Peyer's patch (tissue), 4 donors: ENCODE data around the gene MGAT2. TPM values are rescaled to one million over a fixed set of nuclear protein-coding genes. Genes with fewer than 3 reads are reported as not detected.
A peak's percentile ranks its signal among the peaks of the same experiment; 100 is the strongest.

Source experiments
- DNase-seq, 3 donors: peaks; one replicate each; pipeline ENCODE4 v3.0.0-alpha.2; 2017 to 2019
- H3K27ac ChIP-seq, 4 donors: fragments of 200-600 bp; sonication (generic); one replicate each; pipeline ENCODE4 v1.5.1; 2016 to 2019
- H3K27me3 ChIP-seq, 2 donors: fragments of 200-600 bp; sonication (generic); one replicate each; pipeline ENCODE4 v1.5.1; 2019
- H3K36me3 ChIP-seq, 3 donors: fragments of 200-600 bp; sonication (generic); one replicate each; pipeline ENCODE4 v1.5.1; 2016 to 2019
- H3K4me1 ChIP-seq, 4 donors: fragments of 200-600 bp; sonication (generic); one replicate each; pipeline ENCODE4 v1.5.1; 2016 to 2019
- H3K4me3 ChIP-seq, 4 donors: fragments of 200-600 bp; sonication (generic); 1 replicate in 3 of 4; 2 replicates in 1 of 4; pipeline ENCODE4 v1.5.1; 2016 to 2019; ENCODE audit warnings: mild to moderate bottlenecking in 1 of 4
- H3K9me3 ChIP-seq, 4 donors: fragments of 200-600 bp; sonication (generic); one replicate each; pipeline ENCODE4 v1.5.1; 2016 to 2019; ENCODE audit warnings: mild to moderate bottlenecking in 1 of 4
- CTCF ChIP-seq, 6 experiments: fragments of 450-650 bp in 4 of 6; fragments of 200-600 bp in 2 of 6; sonication (generic) in 1 of 6; IDR thresholded peaks; one replicate each; pipeline ENCODE4 v1.5.1; 2017 to 2019; ENCODE audit warnings: antibody characterized with exemption in 6 of 6, mild to moderate bottlenecking in 3 of 6, moderate library complexity in 1 of 6
- POLR2A ChIP-seq, 2 donors: fragments of 450-650 bp; IDR thresholded peaks; one replicate each; pipeline ENCODE4 v1.5.1; 2017; ENCODE audit warnings: antibody characterized with exemption in 2 of 2, mild to moderate bottlenecking in 2 of 2, moderate library complexity in 2 of 2
- total RNA-seq, 4 donors: library from RNA; depleted of rRNA; stranded (reverse); fragments of >200 nt; gene quantifications; one replicate each; pipeline ENCODE4 v1.1.0, GENCODE V29; 2016

Gene MGAT2
- 10 to 100 TPM; 12.4 to 76.4 (median 39.6) TPM for total RNA-seq

DNA sequence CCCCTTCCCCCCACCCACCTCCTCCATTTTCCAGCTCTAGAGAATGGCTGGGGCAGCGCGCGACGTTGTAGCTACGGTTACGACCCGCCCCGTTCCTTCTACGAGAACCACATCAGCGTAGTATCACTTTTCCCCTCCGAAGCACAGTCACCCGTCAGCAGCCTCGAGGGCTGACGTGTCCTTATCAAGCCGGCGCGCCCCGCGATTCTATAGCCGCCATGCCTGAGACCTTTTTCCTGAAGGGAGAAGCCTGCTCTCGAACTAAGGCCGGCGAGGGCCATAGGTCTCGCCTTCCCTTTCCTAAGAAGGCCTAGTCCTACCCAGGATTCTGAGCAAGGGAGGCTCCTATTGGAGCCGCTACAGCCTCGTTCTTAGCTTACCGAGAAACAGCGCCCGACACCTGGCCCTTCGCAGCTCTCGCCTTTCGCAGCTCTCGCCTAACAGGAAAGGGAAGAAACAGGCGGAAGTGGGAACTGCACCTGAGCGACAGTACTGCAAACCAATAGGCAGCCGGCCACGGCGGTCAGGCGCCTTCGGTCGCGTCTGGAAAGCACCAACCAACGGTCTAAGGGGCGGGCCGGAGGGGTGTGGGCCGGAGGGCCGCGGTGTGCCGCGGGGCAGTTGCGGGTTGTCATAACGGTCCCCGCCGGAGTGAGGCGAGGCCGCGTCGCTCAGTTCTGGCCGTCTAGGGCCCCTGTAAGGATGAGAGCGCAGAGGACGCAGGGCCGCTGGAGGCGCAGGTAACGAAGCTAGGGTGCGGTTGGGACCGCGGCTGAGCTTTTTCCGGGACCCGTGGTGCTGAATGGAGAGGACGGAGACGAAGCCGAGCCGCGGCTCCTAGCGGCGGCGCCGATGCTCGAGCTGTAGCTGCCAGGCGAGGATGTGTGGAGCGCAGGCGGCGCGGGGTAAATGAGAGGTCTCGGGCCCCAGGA, at the start of gene MGAT2, which contains the start of gene RPL36AL:
Gene MGAT2 (plus strand): TSS at position 618 of the 932 bp plus-strand sequence. CDS start 470 bp downstream, outside the sequence.
Gene RPL36AL (minus strand): TSS at position 445 of the 932 bp plus-strand sequence. CDS start 1,522 bp downstream, outside the sequence.
- Histone ChIP-seq H3K27me3 (no peaks in the 10 kb centered on the region), H3K36me3 (peaks cover 0 to 19% (median 0%) of the 10 kb centered on the region in 3 donors), H3K4me3 (peak within 1 kb of the TSS; percentile 79 to 95 (median 87)), H3K9me3 (no peaks in the 10 kb centered on the region), H3K27ac (peak within 1 kb of the TSS; percentile 94 to 98 (median 96)), H3K4me1 (peaks cover 0 to 48% (median 14%) of the 10 kb centered on the region in 4 donors)
- TF ChIP-seq POLR2A (IDR thresholded peaks at IDR 0.05) (peak; percentile 96 to 99), CTCF (IDR thresholded peaks at IDR 0.05) (peak in 5 of 6 experiments; percentile 15 to 58 (median 22))
- DNase-seq, result peak; percentile 95 to 99 (median 99)

GRCh38 chr14:49574038-49574437, 46.6 kb upstream of the MGAT2 start:
- no peak overlapping the region for H3K4me3 ChIP-seq

DNA sequence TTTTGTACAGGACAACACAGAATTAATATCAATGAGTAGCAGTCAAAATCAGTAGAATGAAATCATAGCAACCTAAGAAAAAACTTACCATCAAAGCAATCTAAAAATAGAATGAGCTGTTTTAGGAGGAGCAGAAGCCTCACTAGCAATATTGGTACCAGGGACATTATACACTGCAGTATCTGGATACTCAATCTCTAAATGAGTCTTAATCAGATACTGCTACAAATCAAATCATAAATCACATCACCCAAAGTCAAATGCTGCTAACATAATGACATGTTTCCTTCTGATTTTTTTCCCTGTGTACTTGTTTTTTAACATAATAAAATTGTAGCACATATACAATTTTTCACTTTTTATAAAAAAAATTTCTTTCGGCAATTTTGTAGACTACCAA, 42.5 kb upstream of the MGAT2 start:
- H3K4me3 ChIP-seq, result no peak overlapping the region
- no peak overlapping the region for H3K27ac ChIP-seq
- no peak for DNase-seq
- H3K4me1 ChIP-seq, result no peaks in the 10 kb centered on the region
- no peak for TF ChIP-seq CTCF (IDR thresholded peaks at IDR 0.05)
- TF ChIP-seq POLR2A (IDR thresholded peaks at IDR 0.05), result no peak
- H3K9me3 ChIP-seq, result no peaks in the 10 kb centered on the region
- no peaks in the 10 kb centered on the region for H3K27me3 ChIP-seq
- H3K36me3 ChIP-seq, result peaks cover 0 to 30% (median 0%) of the 10 kb centered on the region in 3 donors

More at GRCh38 chr14:49574038-49574437, 46.6 kb upstream of the MGAT2 start:
- no peak for DNase-seq
- no peak for TF ChIP-seq CTCF (IDR thresholded peaks at IDR 0.05)
- no peak for TF ChIP-seq POLR2A (IDR thresholded peaks at IDR 0.05)
- Histone ChIP-seq H3K4me1 (no peaks in the 10 kb centered on the region), H3K27ac (no peak overlapping the region), H3K27me3 (no peaks in the 10 kb centered on the region), H3K9me3 (no peaks in the 10 kb centered on the region), H3K36me3 (peaks cover 0 to 15% (median 0%) of the 10 kb centered on the region in 3 donors)

DNA sequence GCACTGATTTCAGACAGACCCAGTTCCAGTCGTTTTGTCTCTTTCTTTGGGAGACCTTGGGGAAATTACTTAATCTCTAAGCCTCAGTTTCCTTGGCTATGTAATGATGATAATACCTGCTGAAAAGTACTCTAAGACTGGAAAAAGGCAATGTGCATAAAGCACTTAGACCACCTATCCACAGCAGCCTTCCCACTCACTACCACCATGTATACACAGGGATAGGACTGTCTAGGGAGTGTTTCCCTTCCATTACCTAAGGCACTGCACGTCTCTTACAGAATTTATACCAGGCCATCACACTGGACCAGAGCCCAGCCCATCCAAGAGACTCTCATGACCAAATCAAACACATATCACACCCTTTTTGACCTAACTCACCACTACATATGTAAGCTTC, 40.8 kb upstream of the MGAT2 start:
- H3K36me3 ChIP-seq, result peaks cover 0 to 41% (median 0%) of the 10 kb centered on the region in 3 donors
- H3K9me3 ChIP-seq, result no peaks in the 10 kb centered on the region
- no peak overlapping the region for H3K27ac ChIP-seq
- peaks cover 7 to 13% (median 11%) of the 10 kb centered on the region in 4 donors for H3K4me1 ChIP-seq
- no peaks in the 10 kb centered on the region for H3K27me3 ChIP-seq
- DNase-seq, result no peak
- TF ChIP-seq CTCF (IDR thresholded peaks at IDR 0.05) (no peak), POLR2A (IDR thresholded peaks at IDR 0.05) (no peak)
- no peak overlapping the region for H3K4me3 ChIP-seq

DNA sequence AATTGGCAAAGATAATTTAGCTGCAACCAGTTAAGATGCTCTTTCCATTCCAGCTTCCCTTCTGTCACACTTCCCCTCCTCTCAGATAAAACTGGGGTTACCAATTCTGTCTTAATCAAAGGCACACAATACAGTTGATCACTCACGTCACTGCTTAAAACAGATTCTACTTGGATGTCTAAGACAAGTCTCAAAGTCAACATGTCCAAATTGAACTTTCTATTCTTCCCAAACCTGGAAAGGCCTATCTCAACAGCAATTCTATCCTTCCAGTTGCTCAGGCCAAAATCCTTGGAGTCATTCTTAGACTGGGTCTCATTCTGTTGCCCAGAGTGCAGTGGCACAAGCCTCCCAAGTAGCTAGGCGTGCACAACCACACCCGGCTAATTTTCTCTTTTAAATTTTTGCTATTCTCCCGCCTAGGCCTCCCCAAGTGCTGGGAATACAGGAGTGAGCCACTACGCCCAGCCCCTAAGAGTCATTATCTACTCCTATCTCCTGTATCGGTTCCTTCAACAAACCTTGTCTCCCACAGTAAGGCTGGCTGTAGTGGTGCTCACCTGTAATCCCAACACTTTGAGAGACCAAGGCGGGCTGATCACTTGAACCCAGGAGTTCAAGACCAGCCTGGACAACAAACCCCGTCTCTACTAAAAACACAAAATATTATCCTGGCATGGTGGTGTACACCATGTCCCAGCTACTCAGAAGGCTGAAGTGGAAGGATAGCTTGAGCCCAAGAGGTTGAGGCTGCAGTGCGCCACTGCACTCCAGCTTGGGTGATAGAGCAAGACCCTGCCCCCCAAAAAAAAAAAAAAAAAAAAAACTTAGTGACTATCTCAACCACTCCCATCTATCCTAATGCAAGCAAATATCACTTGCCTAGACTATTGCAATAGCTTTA, 39.1 kb upstream of the MGAT2 start:
- Histone ChIP-seq H3K9me3 (no peaks in the 10 kb centered on the region), H3K36me3 (peaks cover 0 to 38% (median 0%) of the 10 kb centered on the region in 3 donors), H3K27ac (no peak overlapping the region), H3K4me3 (no peak overlapping the region), H3K27me3 (no peaks in the 10 kb centered on the region), H3K4me1 (peaks cover 7 to 14% (median 11%) of the 10 kb centered on the region in 4 donors)
- no peak for DNase-seq
- no peak for TF ChIP-seq POLR2A (IDR thresholded peaks at IDR 0.05)
- TF ChIP-seq CTCF (IDR thresholded peaks at IDR 0.05), result no peak
